Activated naive CD4-positive, alpha-beta T cell treated with anti-CD3 and anti-CD28 coated beads, Interleukin-2, amount 10 ng/mL, durations not matched to agents 7 days and 5 days (primary cell): Measurements from ENCODE around the gene DAZAP1.

Experiments used
- CTCF ChIA-PET: fragments of 350-600 bp; sonication (Branson Sonifier 250); formaldehyde crosslinking; loops from one replicate; lab custom pipeline; 2021; ENCODE audit warnings: antibody characterized with exemption; lab: Charles Lee
- DNase-seq: peaks from one replicate; pipeline ENCODE4 v3.0.0-alpha.2; 2020
- H3K27ac Mint-ChIP-seq: one replicate; pipeline ENCODE4 v1.8.0; 2021; ENCODE audit warnings: mild to moderate bottlenecking, moderate library complexity, mixed read lengths
- H3K27me3 Mint-ChIP-seq: one replicate; pipeline ENCODE4 v1.8.0; 2021; ENCODE audit warnings: mild to moderate bottlenecking, mixed read lengths
- H3K36me3 Mint-ChIP-seq: one replicate; pipeline ENCODE4 v1.8.0; 2021; ENCODE audit warnings: mixed read lengths
- H3K4me1 Mint-ChIP-seq: one replicate; pipeline ENCODE4 v1.8.0; 2021; ENCODE audit warnings: mixed read lengths
- H3K4me3 Mint-ChIP-seq: one replicate; pipeline ENCODE4 v1.8.0; 2021; ENCODE audit warnings: mild to moderate bottlenecking, moderate library complexity, mixed read lengths
- H3K9me3 Mint-ChIP-seq: one replicate; pipeline ENCODE4 v1.8.0; 2021; ENCODE audit warnings: mixed read lengths

DAZAP1 gene

DNA sequence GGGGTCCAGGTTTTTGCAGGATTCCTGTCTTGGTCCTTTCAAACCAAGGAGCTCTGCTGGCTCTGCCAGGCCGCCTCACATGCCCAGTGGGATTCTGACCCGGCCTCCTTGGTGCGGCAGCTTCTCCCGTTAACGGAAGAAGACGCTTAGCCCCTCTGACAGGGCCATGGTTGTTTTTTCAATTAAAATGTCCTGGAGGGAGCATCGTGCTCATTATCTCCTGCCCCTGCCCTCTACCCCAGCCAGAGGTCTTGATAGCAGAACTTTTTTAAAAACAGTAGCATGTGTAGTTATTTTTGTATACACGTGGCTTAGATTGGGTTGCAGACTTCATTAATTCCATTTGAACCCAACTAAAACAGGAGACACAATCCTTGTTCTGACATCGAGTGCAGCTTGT, 19.4 kb downstream of the DAZAP1 start:
- no peaks in the 10 kb centered on the region for H3K4me1 Mint-ChIP-seq

DNA sequence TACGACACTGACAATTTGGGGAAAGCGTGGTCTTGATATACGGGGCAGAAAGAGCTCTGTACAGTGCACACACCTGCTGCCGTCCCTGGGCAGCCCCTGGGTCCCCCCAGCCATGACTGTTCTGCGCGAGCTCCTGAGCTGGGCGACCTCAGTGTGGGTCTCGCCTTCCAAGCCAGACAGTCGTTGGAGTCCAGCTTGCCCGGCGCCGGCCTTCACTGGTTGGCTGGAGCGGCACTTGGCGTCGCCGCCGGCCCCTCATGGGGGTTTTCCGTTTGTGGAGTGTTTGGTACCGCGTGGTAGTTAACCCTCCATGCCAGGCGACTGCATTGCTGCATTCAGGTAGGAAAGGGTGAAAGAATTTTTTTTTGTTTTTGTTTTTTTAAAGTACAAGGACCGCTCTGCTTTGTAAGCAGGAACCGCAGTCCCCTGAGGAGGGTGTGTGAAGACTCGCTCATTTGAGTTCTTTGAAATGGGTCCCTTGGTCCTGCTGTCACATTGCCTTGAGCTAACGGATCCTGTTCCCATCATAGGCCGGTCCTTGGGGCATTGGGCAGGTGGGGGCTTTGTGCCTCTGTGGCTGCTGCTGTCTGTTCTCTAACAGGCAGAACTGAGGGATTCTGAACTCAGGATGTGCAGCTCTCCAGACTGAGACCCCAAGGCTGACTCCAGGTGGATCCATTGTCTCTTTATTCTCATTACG, 20.0 kb downstream of the DAZAP1 start:
- Mint-ChIP-seq H3K4me1 (no peaks in the 10 kb centered on the region), H3K4me3 (no peak overlapping the region), H3K9me3 (no peaks in the 10 kb centered on the region), H3K27me3 (no peaks in the 10 kb centered on the region), H3K36me3 (peaks cover 29% of the 10 kb centered on the region), H3K27ac (no peak overlapping the region)
- no peak for DNase-seq
- CTCF ChIA-PET: no interaction called here

More for the DNA sequence above, 19.4 kb downstream of the DAZAP1 start:
- no peaks in the 10 kb centered on the region for H3K9me3 Mint-ChIP-seq
- H3K4me3 Mint-ChIP-seq: no peak overlapping the region
- no peak for DNase-seq
- CTCF ChIA-PET: no interaction called here
- no peak overlapping the region for H3K27ac Mint-ChIP-seq
- H3K36me3 Mint-ChIP-seq: peaks cover 29% of the 10 kb centered on the region
- no peaks in the 10 kb centered on the region for H3K27me3 Mint-ChIP-seq

DNA sequence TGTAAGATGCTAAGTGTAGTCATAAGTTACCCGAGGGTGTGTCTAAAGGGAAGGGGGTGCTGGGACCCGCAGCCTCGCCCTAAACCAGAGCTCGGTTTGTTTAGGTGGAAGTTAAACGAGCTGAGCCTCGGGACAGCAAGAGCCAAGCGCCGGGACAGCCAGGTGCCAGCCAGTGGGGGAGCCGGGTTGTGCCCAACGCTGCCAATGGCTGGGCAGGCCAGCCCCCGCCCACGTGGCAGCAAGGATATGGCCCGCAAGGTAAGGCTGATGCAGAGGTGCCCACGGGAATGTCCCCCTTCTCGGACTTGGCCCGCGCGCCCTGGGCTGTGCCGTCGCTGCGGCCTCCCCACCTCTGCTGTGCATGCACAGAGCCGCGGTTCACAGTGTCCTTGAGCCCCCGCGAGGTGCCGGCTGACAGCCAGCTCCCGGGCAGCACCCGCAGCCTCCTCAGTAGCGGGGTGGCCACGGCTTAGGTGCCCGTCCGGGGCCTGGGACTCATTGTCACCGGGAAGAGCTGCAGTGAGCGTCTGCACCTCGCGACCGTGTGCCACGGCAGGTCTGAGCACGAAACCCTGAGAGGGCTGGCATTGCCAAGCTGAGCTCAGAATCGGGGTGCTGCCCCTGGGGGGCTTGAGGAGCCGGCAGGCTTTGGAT, 21.5 kb downstream of the DAZAP1 start:
- CTCF ChIA-PET: no interaction called here
- H3K36me3 Mint-ChIP-seq: peaks cover 19% of the 10 kb centered on the region
- H3K4me1 Mint-ChIP-seq: no peaks in the 10 kb centered on the region
- no peak overlapping the region for H3K4me3 Mint-ChIP-seq
- DNase-seq: no peak
- H3K27ac Mint-ChIP-seq: no peak overlapping the region
- H3K9me3 Mint-ChIP-seq: no peaks in the 10 kb centered on the region
- H3K27me3 Mint-ChIP-seq: no peaks in the 10 kb centered on the region

DNA sequence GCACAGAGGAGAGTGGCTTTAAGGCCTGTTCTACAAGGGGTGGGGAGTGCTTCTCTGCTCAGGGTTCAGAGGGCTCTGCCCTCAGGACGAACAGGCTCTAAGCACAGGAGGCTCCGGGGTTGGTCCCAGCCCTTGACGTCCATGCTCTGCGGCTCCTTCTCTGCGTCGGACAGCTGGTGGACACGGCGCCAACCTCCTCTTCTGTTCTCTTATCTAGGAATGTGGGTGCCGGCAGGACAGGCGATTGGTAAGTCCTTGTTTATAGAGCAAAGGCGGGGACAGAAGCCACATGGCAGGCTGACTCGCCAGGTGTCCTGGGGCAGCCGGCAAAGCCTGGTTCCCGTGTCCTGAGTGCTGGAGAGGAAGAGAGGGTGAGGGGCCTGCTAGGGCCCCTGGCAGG, 22.4 kb downstream of the DAZAP1 start:
- Mint-ChIP-seq H3K27me3 (no peaks in the 10 kb centered on the region), H3K4me1 (no peaks in the 10 kb centered on the region), H3K27ac (peak overlapping the region; percentile 33), H3K4me3 (no peak overlapping the region), H3K36me3 (peaks cover 19% of the 10 kb centered on the region), H3K9me3 (no peaks in the 10 kb centered on the region)
- CTCF ChIA-PET: no interaction called here
- DNase-seq: no peak

DNA sequence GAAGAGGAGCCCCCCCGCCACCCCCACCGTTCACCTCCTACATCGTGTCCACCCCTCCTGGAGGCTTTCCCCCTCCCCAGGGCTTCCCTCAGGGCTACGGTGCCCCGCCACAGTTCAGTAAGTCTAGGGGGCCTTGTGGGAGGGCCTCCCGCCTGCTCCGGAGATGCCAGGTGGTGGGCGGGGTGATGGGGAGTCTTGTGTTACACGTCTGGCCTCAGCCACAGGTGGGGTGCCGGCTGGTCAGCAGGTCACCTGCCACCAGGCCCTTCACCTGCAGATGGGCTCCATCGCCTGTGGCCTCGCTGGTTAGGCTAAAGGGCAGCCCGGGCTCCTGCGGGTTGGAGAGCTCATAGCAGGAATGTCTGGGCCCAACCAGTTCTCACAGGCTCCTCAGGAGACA, 22.9 kb downstream of the DAZAP1 start:
- no peak overlapping the region for H3K27ac Mint-ChIP-seq
- no peaks in the 10 kb centered on the region for H3K4me1 Mint-ChIP-seq
- no peaks in the 10 kb centered on the region for H3K9me3 Mint-ChIP-seq
- no peak overlapping the region for H3K4me3 Mint-ChIP-seq
- CTCF ChIA-PET: no interaction called here
- no peak for DNase-seq
- peaks cover 17% of the 10 kb centered on the region for H3K36me3 Mint-ChIP-seq
- H3K27me3 Mint-ChIP-seq: no peaks in the 10 kb centered on the region

DNA sequence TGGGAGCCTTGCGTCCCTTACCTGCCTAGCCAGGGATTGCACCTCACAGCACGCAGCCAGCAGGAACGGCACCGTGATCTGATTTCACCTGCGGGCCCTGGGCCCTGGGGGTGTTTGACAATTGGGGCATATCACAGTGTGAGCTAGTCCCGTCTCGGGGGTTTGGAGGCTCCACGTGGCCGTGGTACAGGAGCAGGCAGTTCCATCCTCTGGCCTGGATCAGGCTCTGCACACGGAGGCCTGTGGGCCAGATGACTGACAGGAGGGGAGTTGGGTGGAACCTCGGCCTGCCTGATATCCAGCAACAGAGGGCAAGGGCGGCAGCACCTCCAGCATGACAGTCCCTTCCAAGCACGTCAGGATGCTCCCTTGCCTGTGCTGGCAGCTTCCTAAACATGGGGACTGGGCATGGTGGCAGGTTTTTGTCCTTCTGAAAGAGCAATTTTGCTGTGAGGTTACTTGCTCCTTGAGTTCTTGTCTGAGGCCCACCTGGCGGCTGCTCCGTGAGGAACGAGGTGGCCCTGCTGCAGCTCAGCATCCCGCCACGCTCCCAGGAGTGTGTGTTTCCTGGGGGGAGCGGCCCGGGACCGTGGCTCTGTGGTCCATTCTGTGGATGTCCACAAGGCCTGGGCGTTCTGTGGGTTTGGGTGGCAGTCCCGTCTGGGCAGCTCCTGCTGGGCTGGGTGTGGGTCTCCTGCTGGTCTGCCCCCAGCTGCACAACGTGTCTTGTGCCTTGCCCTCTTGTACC, 24.5 kb downstream of the DAZAP1 start:
- Mint-ChIP-seq H3K36me3 (peaks cover 17% of the 10 kb centered on the region), H3K9me3 (no peaks in the 10 kb centered on the region), H3K4me3 (no peak overlapping the region), H3K27ac (no peak overlapping the region), H3K27me3 (no peaks in the 10 kb centered on the region), H3K4me1 (no peaks in the 10 kb centered on the region)
- no peak for DNase-seq
- CTCF ChIA-PET: no interaction called here

DNA sequence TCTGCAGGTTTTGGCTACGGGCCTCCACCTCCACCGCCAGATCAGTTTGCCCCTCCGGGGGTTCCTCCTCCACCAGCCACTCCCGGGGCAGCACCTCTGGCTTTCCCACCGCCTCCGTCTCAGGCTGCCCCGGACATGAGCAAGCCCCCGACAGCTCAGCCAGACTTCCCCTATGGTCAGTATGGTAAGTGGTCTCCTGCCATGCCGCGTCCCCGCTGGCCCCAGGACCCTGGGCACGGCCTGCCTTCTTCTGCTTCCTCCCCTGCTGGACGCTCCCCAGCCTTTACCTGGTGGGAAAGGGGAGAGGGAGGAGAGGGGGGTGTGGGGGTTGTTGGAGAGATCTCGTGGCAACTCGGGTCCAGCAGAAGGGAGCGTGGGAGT, 25.1 kb downstream of the DAZAP1 start:
- no peaks in the 10 kb centered on the region for H3K27me3 Mint-ChIP-seq
- H3K36me3 Mint-ChIP-seq: peaks cover 17% of the 10 kb centered on the region
- H3K9me3 Mint-ChIP-seq: no peaks in the 10 kb centered on the region
- no peak for DNase-seq
- no peak overlapping the region for H3K4me3 Mint-ChIP-seq
- CTCF ChIA-PET: no interaction called here
- H3K4me1 Mint-ChIP-seq: no peaks in the 10 kb centered on the region
- no peak overlapping the region for H3K27ac Mint-ChIP-seq

DNA sequence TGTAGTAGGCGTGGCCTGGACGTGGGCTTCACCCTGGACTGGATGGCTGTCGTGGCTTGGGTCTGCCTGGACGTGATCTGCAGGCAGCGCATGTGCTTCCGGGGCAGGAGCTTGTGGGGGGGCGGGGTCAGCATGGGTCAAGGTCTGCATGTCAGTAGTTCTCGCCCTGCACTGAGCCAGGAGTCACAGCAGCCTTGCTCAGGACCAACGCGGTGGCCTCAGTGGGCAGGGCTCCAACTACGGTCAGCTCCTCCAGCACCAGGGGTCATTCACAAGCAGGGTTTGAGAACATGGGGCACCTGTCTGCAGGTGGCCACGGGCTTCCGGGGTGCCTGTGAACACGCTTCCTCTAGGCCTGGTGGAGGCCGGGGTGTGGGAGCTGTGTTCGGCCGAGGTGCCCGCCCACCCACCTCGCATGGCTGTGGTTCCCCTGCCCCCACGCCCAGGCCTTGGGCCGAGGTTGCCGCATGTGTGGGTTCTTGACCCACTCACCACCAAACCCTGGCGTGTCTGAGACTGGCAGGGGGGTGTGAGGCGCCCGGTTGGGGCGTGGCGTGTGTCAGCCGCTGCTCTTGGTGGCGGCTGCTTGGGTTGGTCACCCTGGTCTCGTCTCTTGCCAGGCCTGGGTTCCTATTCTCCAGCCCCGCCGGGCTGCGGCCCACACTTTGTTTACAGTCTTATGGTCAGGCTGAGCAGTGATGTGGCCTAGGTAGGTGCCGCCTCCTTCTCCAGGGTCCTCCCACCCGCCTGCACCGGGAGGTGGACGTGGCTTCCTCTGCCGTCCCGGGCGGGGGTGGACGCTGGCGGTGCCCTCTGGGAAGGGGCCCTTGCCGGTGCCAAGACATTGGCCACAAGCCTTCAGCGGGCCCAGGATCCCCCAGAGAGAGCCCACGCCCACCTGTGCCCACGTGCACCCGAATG, 26.0 kb downstream of the DAZAP1 start:
- Mint-ChIP-seq H3K27ac (no peak overlapping the region), H3K4me1 (peaks cover 7% of the 10 kb centered on the region), H3K4me3 (no peak overlapping the region), H3K9me3 (no peaks in the 10 kb centered on the region), H3K36me3 (peaks cover 20% of the 10 kb centered on the region), H3K27me3 (peaks cover 4% of the 10 kb centered on the region)
- DNase-seq: no peak
- CTCF ChIA-PET: no interaction called here

DNA sequence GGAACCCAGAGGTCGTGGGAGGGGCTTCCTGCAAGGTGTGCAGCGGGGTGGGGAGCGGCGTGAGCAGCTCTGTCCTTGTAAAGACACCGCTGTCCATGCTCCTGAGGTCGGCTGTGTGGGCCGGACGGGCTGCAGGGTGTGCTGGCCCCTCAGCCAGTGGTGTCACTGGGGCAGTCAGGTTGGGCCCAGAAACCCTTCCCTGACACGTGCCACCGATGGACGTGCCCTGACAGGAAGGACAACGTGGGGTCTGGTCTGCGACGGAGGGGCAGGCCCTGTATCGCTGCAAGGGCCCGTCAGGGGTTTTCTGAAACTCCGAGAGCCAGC, 26.6 kb downstream of the DAZAP1 start:
- Mint-ChIP-seq H3K4me3 (no peak overlapping the region), H3K27ac (no peak overlapping the region), H3K4me1 (peaks cover 7% of the 10 kb centered on the region), H3K27me3 (peaks cover 5% of the 10 kb centered on the region), H3K9me3 (no peaks in the 10 kb centered on the region), H3K36me3 (peaks cover 20% of the 10 kb centered on the region)
- CTCF ChIA-PET: no interaction called here
- DNase-seq: no peak

DNA sequence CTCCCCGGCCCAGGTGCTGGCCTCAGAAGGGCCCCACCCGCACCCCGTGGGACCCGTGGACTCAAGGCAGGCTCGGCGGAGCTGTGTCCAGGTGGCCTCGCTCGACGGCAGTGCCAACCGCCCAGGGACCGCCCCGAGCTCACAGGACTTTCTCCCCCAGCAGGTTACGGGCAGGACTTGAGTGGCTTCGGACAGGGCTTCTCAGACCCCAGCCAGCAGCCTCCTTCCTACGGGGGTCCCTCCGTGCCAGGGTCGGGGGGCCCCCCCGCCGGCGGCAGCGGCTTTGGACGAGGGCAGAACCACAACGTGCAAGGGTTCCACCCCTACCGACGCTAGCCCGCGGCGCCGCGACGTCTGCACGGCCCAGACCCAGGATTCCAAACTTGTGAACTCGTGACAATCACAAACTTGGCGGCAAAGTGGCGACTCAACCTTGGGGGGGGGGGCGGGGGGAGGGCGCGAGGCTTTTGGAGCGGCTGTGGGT, 27.2 kb downstream of the DAZAP1 start:
- no peak for DNase-seq
- CTCF ChIA-PET: no interaction called here
- peaks cover 5% of the 10 kb centered on the region for H3K27me3 Mint-ChIP-seq
- no peaks in the 10 kb centered on the region for H3K9me3 Mint-ChIP-seq
- H3K4me3 Mint-ChIP-seq: no peak overlapping the region
- peaks cover 24% of the 10 kb centered on the region for H3K36me3 Mint-ChIP-seq
- H3K27ac Mint-ChIP-seq: no peak overlapping the region
- peaks cover 9% of the 10 kb centered on the region for H3K4me1 Mint-ChIP-seq

DNA sequence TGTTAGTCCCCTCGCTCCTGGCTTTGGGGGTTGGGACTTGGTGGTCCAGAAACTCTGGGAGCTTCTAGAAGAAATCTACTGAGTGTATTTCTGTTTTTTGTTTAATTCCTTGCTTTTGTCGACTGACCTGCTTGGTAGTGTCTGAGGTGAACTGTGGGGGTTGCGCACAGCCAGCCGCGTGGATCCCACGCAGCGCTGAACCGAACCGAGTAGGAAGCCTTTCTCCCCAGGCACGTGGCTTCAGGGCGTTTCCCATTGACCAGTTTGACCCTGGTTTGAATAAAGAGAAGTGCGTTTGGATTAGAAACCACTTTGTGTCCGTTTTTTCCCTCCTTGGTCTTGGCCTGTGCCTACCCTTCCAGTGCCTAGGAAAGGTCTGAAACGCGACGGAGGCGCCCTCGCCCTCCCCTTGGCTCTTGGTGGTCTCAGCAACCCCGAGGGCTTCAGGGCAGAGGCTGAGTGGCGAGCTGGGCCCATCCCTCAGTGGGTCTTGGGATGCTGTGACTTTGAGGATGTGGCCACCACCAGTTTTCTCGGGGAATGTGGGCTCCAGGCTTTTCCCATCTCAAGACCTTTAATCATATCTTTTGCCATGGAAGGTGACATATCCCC, 28.1 kb downstream of the DAZAP1 start:
- peaks cover 17% of the 10 kb centered on the region for H3K4me1 Mint-ChIP-seq
- no peak overlapping the region for H3K4me3 Mint-ChIP-seq
- peak overlapping the region; percentile 69 for H3K27ac Mint-ChIP-seq
- H3K9me3 Mint-ChIP-seq: no peaks in the 10 kb centered on the region
- CTCF ChIA-PET: interaction anchor here (0.6 kb wide), 1 partner anchor 59 kb away, joined by 3 read pairs; no protein-coding TSS in a partner anchor
- peaks cover 5% of the 10 kb centered on the region for H3K27me3 Mint-ChIP-seq
- peaks cover 28% of the 10 kb centered on the region for H3K36me3 Mint-ChIP-seq
- no peak for DNase-seq

DNA sequence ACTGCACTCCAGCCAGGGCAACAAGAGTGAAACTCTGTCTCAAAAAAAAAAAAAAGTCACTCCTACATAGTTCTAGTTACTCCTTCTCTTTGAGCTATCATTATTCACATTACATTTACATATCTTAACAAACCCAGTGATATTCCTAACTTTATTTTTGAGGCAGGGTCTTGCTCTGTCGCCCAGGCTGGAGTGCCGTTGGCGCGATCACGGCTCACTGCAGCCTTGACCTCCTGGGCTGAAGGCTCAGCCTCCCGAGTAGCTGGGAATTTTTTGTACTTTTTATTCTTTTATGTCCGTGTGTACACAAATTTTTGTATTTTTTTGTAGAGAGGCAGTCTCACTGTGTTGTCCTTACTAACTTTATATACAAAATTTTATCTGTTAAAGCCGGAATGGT, 30.2 kb downstream of the DAZAP1 start:
- Mint-ChIP-seq H3K4me3 (peak overlapping the region; percentile 97), H3K36me3 (peaks cover 40% of the 10 kb centered on the region), H3K4me1 (peaks cover 29% of the 10 kb centered on the region), H3K27ac (peak overlapping the region; percentile 99), H3K27me3 (peaks cover 5% of the 10 kb centered on the region), H3K9me3 (no peaks in the 10 kb centered on the region)
- CTCF ChIA-PET: interaction anchor here (0.6 to 1.2 kb wide), 4 partner anchors 20 to 395 kb away, joined by 3 to 4 read pairs (median 4); no protein-coding TSS in a partner anchor
- DNase-seq: no peak

DNA sequence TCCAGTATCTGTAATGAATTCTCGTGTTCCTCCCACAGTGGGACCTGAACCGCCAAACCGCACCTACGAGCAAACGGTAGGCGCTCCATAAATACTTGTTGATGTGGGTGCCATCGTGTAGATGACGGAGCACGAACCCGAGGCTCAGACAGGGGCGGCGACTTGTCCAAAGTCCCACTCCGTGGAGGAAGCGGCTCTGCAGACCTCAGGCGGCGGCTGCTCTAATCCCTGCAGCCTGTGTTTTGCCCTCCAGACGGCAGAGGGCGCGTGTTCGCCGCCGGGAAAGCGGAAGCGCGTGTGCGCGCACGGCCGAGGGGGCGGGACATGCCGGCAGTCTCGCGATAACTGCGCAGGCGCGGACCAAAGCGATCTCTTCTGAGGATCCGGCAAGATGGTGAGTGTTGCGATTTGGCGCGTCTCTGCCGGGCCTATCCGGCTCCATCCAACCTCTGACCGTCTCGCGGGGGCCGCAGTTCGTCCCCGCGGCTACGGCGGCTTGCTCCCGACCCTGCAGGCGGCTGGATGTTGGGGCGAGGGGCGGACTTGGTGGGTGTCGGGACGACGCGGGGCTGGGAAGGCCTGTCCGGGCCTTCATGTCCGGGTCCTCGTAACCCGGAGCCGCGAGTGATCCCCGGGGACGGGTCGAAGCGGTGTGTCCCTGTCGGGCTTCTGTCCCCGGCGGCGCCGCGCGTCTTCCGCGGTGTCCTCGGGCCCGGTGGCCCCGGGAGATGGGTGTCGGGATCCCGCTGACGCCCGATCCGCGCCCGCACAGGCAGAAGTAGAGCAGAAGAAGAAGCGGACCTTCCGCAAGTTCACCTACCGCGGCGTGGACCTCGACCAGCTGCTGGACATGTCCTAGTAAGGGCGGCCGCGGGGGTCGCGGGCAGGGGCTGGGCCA, 30.9 kb downstream of the DAZAP1 start, which contains the start of gene RPS15:
RPS15 (plus strand) TSS at position 362 of the 898 bp plus-strand sequence; CDS start at position 392, 30 bp downstream.
- H3K27me3 Mint-ChIP-seq: peaks cover 5% of the 10 kb centered on the region
- peaks cover 44% of the 10 kb centered on the region for H3K36me3 Mint-ChIP-seq
- peak; percentile 96 for DNase-seq
- H3K4me1 Mint-ChIP-seq: peaks cover 31% of the 10 kb centered on the region
- CTCF ChIA-PET: interaction anchor here (0.6 to 1.2 kb wide), 3 partner anchors 21 to 330 kb away, joined by 3 to 4 read pairs (median 4); no protein-coding TSS in a partner anchor
- H3K9me3 Mint-ChIP-seq: no peaks in the 10 kb centered on the region
- H3K4me3 Mint-ChIP-seq: peak within 1 kb of the TSS; percentile 97
- H3K27ac Mint-ChIP-seq: peak within 1 kb of the TSS; percentile 99
